ENCODE data around the gene HBZ.
"Not testable (repeated sequence)": the region's sequence is repeated elsewhere in the genome, so short reads cannot be mapped to it uniquely, and the experiment has no call there.

Gene HBZ

GRCh38 chr16:138049-138417 lies 14.4 kb upstream of the HBZ start:
- no peak for DNase-seq

GRCh38 chr16:140175-140857 lies 12.1 kb upstream of the HBZ start:
- DNase-seq: no peak

- no peak for DNase-seq
These were observed 10.0 kb upstream of the HBZ start for GRCh38 chr16:142405-142967.

GRCh38 chr16:143047-143446 lies 9.4 kb upstream of the HBZ start:
- no peak for DNase-seq

- DNase-seq: no peak
These were observed 9.0 kb upstream of the HBZ start for GRCh38 chr16:143456-143855.

- DNase-seq: no peak
These were observed 7.6 kb upstream of the HBZ start for GRCh38 chr16:144797-145252.

GRCh38 chr16:146646-147045 lies 5.8 kb upstream of the HBZ start:
- DNase-seq: no peak

- DNase-seq: no peak
These were observed 3.3 kb upstream of the HBZ start for GRCh38 chr16:149024-149660.

GRCh38 chr16:153129-153521 lies 681 bp downstream of the HBZ start:
- not testable (repeated sequence) for DNase-seq

- DNase-seq: not testable (repeated sequence)
These were observed 1.2 kb downstream of the HBZ start for GRCh38 chr16:153550-154216.

- no peak for DNase-seq
These were observed 2.0 kb downstream of the HBZ start for GRCh38 chr16:154217-155030.

GRCh38 chr16:155031-155398 lies 2.6 kb downstream of the HBZ start:
- no peak for DNase-seq

GRCh38 chr16:159136-159849 lies 6.8 kb downstream of the HBZ start:
- DNase-seq: no peak

- not testable (repeated sequence) for DNase-seq
These were observed 7.8 kb downstream of the HBZ start for GRCh38 chr16:160242-160641.

GRCh38 chr16:160691-161190 lies 8.3 kb downstream of the HBZ start:
- no peak for DNase-seq

- DNase-seq: no peak
These were observed 10.0 kb downstream of the HBZ start for GRCh38 chr16:162271-162991.

GRCh38 chr16:163139-163538 lies 10.7 kb downstream of the HBZ start:
- DNase-seq: not testable (repeated sequence)

- not testable (repeated sequence) for DNase-seq
These were observed 11.3 kb downstream of the HBZ start for GRCh38 chr16:163696-164095.

GRCh38 chr16:164134-164823 lies 11.8 kb downstream of the HBZ start:
- not testable (repeated sequence) for DNase-seq

- no peak for DNase-seq
These were observed 12.5 kb downstream of the HBZ start for GRCh38 chr16:164827-165538.
